T-helper 1 cell treated with Interleukin-12 subunit alpha and Interleukin-12 subunit beta and Interleukin-4 antibody, amounts not matched to agents 30 μg/mL and 1 μg/mL, for 36 hours (primary cell): ENCODE data around the gene INTS15.

Experiments
- H3K27ac Mint-ChIP-seq: one replicate; pipeline ENCODE4 v1.8.0; 2021; ENCODE audit warnings: mild to moderate bottlenecking, mixed read lengths
- H3K27me3 Mint-ChIP-seq: one replicate; pipeline ENCODE4 v1.8.0; 2021; ENCODE audit warnings: low read depth, mixed read lengths
- H3K36me3 Mint-ChIP-seq: one replicate; pipeline ENCODE4 v1.8.0; 2021; ENCODE audit warnings: low read depth, mixed read lengths
- H3K4me1 Mint-ChIP-seq: one replicate; pipeline ENCODE4 v1.8.0; 2021; ENCODE audit warnings: low read depth, mixed read lengths
- H3K4me3 Mint-ChIP-seq: one replicate; pipeline ENCODE4 v1.8.0; 2021; ENCODE audit warnings: mild to moderate bottlenecking, moderate library complexity, mixed read lengths
- H3K9me3 Mint-ChIP-seq: one replicate; pipeline ENCODE4 v1.8.0; 2021; ENCODE audit warnings: mixed read lengths

INTS15 gene

GRCh38 chr7:6589829-6590644 is at the start of gene INTS15:
INTS15 (plus strand) TSS chr7:6590021; CDS start chr7:6590284, 263 bp downstream.
- Mint-ChIP-seq H3K27ac (peak within 1 kb of the TSS; percentile 84), H3K27me3 (no peaks in the 10 kb centered on the region), H3K9me3 (no peaks in the 10 kb centered on the region), H3K36me3 (peaks cover 32% of the 10 kb centered on the region), H3K4me1 (peaks cover 10% of the 10 kb centered on the region), H3K4me3 (peak within 1 kb of the TSS; percentile 89)

DNA sequence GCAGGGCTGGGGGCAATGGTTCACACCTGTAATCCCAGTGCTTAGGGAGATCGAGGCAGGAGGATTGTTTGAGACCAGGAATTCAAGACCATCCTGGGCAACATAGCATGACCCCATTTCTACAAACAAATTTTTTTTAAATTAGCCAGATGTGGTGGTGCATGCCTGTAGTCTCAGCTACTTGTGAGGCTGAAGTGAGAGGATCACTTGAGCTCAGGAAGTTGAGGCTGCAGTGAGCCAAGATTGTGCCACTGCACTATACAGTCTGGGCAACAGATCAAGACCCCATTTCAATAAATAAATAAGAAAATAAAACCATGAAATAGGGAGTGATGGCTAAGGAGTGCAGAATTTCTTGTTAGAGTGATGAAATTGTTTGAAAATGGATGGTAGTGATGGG is 47.5 kb upstream of the INTS15 start:
- Mint-ChIP-seq H3K27ac (no peak overlapping the region), H3K36me3 (no peaks in the 10 kb centered on the region), H3K4me3 (no peak overlapping the region), H3K4me1 (no peaks in the 10 kb centered on the region), H3K9me3 (no peaks in the 10 kb centered on the region), H3K27me3 (peaks cover 13% of the 10 kb centered on the region)

DNA sequence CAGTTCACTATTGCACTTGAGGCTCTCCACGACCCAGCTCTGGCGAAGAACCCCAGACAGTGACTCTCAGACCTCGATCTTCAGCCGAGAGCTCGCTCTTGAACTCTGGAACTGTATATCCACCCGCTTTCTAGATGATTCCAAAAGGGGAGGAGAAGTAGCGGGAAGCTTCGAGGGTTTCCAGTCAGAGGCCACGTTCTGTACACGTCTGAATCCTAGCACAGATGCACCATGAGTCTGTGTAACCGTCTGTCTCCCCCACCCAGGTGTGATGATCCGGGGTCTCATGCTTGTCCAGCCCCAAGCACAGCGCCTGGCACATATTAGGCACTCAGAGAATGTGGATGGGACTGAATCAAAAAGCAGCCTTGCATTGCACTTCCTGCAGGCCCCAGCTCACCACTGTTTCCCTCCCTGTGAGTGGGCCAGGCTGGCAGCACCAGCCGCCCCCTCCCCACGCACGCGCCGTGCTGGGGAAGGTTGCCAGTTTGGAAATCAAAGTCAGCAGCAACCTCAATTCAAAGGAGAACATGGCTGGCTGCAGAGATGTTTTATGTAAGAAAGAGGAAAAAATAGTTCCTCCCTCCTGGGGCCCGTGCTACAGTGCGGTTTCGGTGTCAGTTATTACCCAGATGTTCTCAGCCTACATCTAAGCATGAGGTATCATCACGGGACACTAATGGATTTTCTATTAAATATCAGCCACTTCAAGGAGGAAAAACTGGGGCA is 44.3 kb upstream of the INTS15 start:
- Mint-ChIP-seq H3K4me1 (no peaks in the 10 kb centered on the region), H3K36me3 (no peaks in the 10 kb centered on the region), H3K4me3 (no peak overlapping the region), H3K9me3 (no peaks in the 10 kb centered on the region), H3K27ac (no peak overlapping the region), H3K27me3 (no peaks in the 10 kb centered on the region)

GRCh38 chr7:6546498-6547251 is 43.1 kb upstream of the INTS15 start:
- Mint-ChIP-seq H3K4me3 (no peak overlapping the region), H3K36me3 (no peaks in the 10 kb centered on the region), H3K4me1 (no peaks in the 10 kb centered on the region), H3K9me3 (no peaks in the 10 kb centered on the region), H3K27ac (no peak overlapping the region), H3K27me3 (no peaks in the 10 kb centered on the region)

GRCh38 chr7:6547400-6547799 is 42.4 kb upstream of the INTS15 start:
- Mint-ChIP-seq H3K27me3 (no peaks in the 10 kb centered on the region), H3K36me3 (no peaks in the 10 kb centered on the region), H3K4me3 (no peak overlapping the region), H3K9me3 (no peaks in the 10 kb centered on the region), H3K4me1 (no peaks in the 10 kb centered on the region), H3K27ac (no peak overlapping the region)

- H3K4me3 Mint-ChIP-seq = no peak within 1 kb of the TSS
- H3K36me3 Mint-ChIP-seq = no peaks in the 10 kb centered on the region
- no peaks in the 10 kb centered on the region for H3K9me3 Mint-ChIP-seq
- no peaks in the 10 kb centered on the region for H3K27me3 Mint-ChIP-seq
- H3K4me1 Mint-ChIP-seq = peaks cover 6% of the 10 kb centered on the region
- no peak within 1 kb of the TSS for H3K27ac Mint-ChIP-seq
Measured at GRCh38 chr7:6551016-6551511, 38.8 kb upstream of the INTS15 start, which contains the start of gene GRID2IP. GRID2IP (minus strand) TSS chr7:6551461; CDS start chr7:6551436, 25 bp downstream.

GRCh38 chr7:6553448-6554044 is 36.3 kb upstream of the INTS15 start:
- H3K4me1 Mint-ChIP-seq = peaks cover 6% of the 10 kb centered on the region
- H3K27me3 Mint-ChIP-seq = no peaks in the 10 kb centered on the region
- no peak overlapping the region for H3K4me3 Mint-ChIP-seq
- no peaks in the 10 kb centered on the region for H3K9me3 Mint-ChIP-seq
- no peak overlapping the region for H3K27ac Mint-ChIP-seq
- H3K36me3 Mint-ChIP-seq = no peaks in the 10 kb centered on the region

- no peaks in the 10 kb centered on the region for H3K9me3 Mint-ChIP-seq
- H3K27ac Mint-ChIP-seq = peak overlapping the region; percentile 91
- peaks cover 4% of the 10 kb centered on the region for H3K27me3 Mint-ChIP-seq
- H3K4me1 Mint-ChIP-seq = peaks cover 6% of the 10 kb centered on the region
- H3K4me3 Mint-ChIP-seq = peak overlapping the region; percentile 61
- no peaks in the 10 kb centered on the region for H3K36me3 Mint-ChIP-seq
Measured at GRCh38 chr7:6554848-6555247, 35.0 kb upstream of the INTS15 start.

DNA sequence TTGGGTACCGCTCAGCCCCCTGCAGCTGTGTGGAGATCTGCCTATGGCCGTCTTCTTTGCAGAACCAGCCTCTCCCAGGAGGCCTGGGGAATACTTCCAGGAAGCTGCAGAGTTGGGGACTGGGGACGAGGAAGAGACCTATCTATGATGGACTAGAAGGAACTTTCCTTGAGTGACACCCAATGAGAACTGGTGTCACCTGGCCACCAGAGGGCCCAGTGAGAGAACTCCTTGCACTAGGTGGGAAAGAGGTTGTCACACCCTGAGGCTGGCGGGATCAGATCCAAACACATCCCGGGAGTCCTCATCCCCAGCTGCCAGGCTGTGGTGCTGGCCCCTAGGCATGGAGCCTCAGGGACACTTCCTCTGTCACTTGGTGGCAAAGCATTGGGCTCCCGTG is 33.6 kb upstream of the INTS15 start:
- no peak overlapping the region for H3K27ac Mint-ChIP-seq
- peaks cover 6% of the 10 kb centered on the region for H3K4me1 Mint-ChIP-seq
- H3K27me3 Mint-ChIP-seq = peaks cover 6% of the 10 kb centered on the region
- no peaks in the 10 kb centered on the region for H3K36me3 Mint-ChIP-seq
- no peak overlapping the region for H3K4me3 Mint-ChIP-seq
- no peaks in the 10 kb centered on the region for H3K9me3 Mint-ChIP-seq

DNA sequence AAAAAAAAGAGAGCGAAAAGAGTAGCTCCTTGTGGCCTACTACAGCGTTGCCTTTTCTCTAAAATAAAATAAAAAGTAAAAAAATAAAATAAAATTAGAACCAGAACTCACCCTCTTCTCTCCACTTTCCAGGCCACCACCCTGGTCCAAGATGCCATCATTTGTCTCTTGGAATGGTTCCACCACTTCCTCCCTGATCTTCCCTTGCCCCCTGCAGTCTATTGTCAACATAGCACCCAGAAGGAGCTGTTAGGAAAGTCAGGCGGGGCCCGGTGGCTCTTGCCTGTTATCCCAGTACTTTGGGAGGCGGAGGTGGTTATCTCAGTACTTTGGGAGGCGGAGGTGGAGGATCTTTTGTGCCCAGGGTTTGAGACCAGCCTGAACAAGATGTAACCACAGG is 31.0 kb upstream of the INTS15 start:
- Mint-ChIP-seq H3K36me3 (no peaks in the 10 kb centered on the region), H3K4me3 (no peak overlapping the region), H3K27me3 (peaks cover 6% of the 10 kb centered on the region), H3K9me3 (no peaks in the 10 kb centered on the region), H3K4me1 (peaks cover 6% of the 10 kb centered on the region), H3K27ac (no peak overlapping the region)

DNA sequence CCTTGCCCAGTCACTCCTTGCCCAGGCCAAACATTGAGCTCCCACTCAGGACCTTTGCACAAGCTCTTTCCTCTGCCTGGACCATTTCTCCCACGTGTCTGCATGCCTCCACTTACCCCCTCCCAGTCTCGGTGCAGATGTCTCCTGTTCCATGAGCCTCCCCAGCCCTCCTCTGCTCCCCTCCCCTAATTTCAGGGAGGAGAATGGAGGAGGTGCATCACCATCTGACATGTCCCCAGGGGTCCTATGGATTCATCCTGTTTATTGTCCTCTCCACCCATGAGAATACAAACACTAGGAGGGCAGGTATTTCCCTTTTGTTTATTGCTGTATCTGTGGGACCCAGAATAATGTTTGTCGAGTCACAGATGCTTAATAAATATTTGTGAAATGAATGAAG is 29.9 kb upstream of the INTS15 start:
- no peaks in the 10 kb centered on the region for H3K9me3 Mint-ChIP-seq
- no peaks in the 10 kb centered on the region for H3K36me3 Mint-ChIP-seq
- H3K27me3 Mint-ChIP-seq = peaks cover 6% of the 10 kb centered on the region
- peaks cover 3% of the 10 kb centered on the region for H3K4me1 Mint-ChIP-seq
- no peak overlapping the region for H3K27ac Mint-ChIP-seq
- H3K4me3 Mint-ChIP-seq = no peak overlapping the region

GRCh38 chr7:6562106-6562505 is 27.7 kb upstream of the INTS15 start:
- Mint-ChIP-seq H3K27me3 (peaks cover 6% of the 10 kb centered on the region), H3K4me3 (no peak overlapping the region), H3K27ac (no peak overlapping the region), H3K36me3 (no peaks in the 10 kb centered on the region), H3K4me1 (no peaks in the 10 kb centered on the region), H3K9me3 (no peaks in the 10 kb centered on the region)

DNA sequence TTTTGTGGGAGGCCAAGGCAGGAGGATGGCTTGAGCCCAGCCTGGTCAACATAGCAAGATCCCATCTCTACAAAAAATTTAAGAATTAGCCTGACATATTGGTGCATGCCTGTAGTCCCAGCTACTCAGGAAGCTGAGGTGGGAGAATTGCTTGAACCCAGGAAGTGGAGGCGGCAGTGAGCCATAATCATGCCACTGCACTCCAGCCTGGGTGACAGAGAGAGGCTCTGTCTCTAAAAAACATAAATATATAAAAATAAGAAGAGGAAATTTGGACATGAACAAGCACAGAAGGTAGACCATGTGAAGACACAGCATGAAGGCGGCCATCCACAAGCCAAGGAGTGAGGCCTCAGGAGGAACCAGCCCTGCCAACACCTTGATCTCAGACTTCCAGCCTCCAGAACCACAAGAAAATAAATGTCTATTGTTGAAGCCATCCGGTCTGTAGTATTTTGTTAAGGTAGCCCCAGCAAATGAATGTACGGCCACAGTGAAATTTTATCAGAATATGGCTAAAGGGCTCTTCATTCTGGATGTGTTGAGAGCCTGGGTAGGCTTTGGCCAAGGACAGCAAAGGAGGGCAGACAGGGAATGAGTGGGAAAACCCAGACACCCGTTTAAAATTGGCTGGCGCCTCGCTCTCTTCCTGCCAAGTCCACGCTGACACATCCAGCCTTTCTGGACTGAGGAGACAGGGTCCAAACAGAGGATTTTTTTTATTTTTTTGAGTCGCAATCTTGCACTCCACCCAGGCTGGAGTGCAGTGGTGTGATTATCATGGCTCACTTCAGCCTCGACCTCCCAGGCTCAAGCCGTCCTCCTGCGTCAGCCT is 25.7 kb upstream of the INTS15 start:
- Mint-ChIP-seq H3K4me1 (no peaks in the 10 kb centered on the region), H3K9me3 (no peaks in the 10 kb centered on the region), H3K27ac (no peak overlapping the region), H3K27me3 (peaks cover 6% of the 10 kb centered on the region), H3K36me3 (no peaks in the 10 kb centered on the region), H3K4me3 (no peak overlapping the region)
